TTC549 (cell line): Measurements from ENCODE around the gene MCF2L.
"Not testable (repeated sequence)": the region's sequence is repeated elsewhere in the genome, so short reads cannot be mapped to it uniquely, and the experiment has no call there.

Experiments
- FAIRE-seq: peaks from 2 replicates; lab custom pipeline; 2012; peaks lifted over from hg19 to GRCh38; lab: Jason Lieb, UNC

Gene MCF2L

GRCh38 chr13:113069861-113070805 is 101.1 kb downstream of the MCF2L start:
- no peak for FAIRE-seq

DNA sequence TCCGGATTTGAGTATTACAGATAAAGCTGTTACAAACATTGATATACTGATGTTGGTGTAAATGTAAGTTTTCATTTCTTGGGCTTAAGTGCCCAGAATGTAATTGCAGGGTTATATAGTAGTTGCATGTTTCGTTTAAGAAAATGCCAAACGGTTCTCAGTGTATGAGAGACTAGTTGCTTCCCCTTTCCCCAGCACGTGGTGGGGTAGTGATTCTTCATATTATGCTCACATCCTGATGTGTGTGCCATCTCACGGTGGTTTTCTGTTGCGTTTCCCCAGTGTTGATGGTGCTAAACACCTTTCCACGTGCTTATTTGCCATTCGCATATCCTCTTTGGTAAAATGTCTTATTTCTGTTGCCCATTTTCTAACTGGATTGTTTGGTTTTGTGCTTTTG is 101.8 kb downstream of the MCF2L start:
- FAIRE-seq, result no peak

GRCh38 chr13:113072376-113072775 is 103.4 kb downstream of the MCF2L start:
- no peak for FAIRE-seq

DNA sequence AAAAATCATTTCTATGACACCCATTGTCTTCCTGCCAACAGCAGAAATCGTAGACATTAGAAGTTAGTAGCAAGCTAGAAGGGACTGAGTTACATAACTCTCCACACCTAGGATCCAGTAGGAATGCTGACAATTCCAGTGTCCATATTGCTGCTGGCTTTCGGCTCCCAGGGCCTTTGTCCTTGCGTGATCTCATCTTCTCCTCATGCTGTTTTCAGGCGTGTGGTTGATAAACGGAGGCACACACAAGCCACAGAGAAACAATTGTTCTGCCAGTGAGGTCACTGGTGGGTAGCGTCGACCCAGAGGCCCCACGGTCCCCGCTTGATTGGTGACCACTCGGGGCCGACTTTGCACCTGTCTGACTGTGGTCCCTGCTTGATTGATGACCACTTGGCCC is 104.9 kb downstream of the MCF2L start:
- no peak for FAIRE-seq

- no peak for FAIRE-seq
These were observed 105.4 kb downstream of the MCF2L start for GRCh38 chr13:113074401-113074800.

- no peak for FAIRE-seq
These were observed 105.9 kb downstream of the MCF2L start for GRCh38 chr13:113074876-113075275.

- no peak for FAIRE-seq
These were observed 106.7 kb downstream of the MCF2L start for GRCh38 chr13:113075711-113076110.

GRCh38 chr13:113076681-113077401 is 107.8 kb downstream of the MCF2L start:
- no peak for FAIRE-seq

DNA sequence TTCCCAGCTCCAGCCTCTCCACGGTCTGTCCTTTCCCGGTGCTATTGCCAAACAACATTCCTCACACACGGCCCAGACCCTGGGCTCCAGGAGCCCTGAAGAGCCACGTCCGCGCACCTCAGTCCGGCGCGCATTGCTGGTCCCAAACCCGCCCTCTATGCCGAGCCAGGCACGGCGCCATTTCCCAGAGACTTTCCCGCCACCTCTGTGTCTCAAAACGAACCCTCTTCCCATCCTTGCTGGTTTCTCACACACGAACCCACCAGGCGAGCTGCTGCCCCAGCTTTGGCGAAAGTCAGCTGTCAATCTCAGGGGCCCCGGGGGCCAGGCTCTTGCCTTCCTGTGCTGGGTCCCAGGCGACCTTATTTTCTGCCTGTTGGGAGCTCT is 108.5 kb downstream of the MCF2L start:
- no peak for FAIRE-seq

DNA sequence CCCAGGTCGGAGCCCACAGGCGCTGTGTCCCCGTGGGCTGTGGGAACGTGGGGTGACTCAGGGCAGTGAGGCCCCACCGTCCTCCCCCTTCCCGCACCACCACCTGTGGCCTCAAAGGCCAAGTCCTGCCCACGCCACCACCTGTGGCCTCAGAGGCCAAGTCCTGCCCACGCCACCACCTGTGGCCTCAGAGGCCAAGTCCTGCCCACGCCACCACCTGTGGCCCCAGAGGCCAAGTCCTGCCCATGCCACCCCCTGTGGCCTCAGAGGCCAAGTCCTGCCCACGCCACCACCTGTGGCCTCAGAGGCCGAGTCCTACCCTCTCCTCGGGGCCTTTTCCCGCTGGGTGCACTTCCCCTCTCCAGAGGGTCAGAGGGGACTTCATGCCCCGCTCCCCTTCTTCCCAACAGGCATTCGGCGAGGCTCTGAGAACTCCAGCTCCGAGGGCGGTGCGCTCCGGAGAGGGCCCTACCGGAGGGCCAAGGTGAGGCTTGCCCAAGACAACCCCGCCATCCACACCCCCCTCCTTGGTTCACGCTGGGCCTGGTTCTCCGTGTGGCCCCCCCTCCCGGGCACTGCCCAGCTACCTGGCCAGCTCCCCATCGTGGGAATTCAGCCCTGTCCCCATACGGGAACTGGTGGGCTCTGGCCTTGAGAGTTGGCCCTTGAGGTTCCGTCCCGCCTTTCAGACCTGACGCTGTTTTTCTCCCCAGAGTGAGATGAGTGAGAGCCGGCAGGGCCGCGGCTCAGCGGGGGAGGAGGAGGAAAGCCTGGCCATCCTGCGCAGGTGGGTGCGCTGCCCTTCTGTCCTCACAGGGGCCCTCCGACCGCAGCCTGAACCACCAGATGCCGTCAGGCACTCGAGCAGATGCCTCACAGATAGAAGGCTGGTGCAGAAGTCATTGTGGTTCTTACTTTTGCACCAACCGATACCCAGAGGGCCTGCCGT is 109.2 kb downstream of the MCF2L start:
- no peak for FAIRE-seq

GRCh38 chr13:113078902-113079780 is 110.1 kb downstream of the MCF2L start:
- FAIRE-seq, result no peak

- FAIRE-seq, result not testable (repeated sequence)
These were observed 110.7 kb downstream of the MCF2L start for GRCh38 chr13:113079781-113080080.

GRCh38 chr13:113080361-113080831 is 111.4 kb downstream of the MCF2L start:
- FAIRE-seq, result no peak

DNA sequence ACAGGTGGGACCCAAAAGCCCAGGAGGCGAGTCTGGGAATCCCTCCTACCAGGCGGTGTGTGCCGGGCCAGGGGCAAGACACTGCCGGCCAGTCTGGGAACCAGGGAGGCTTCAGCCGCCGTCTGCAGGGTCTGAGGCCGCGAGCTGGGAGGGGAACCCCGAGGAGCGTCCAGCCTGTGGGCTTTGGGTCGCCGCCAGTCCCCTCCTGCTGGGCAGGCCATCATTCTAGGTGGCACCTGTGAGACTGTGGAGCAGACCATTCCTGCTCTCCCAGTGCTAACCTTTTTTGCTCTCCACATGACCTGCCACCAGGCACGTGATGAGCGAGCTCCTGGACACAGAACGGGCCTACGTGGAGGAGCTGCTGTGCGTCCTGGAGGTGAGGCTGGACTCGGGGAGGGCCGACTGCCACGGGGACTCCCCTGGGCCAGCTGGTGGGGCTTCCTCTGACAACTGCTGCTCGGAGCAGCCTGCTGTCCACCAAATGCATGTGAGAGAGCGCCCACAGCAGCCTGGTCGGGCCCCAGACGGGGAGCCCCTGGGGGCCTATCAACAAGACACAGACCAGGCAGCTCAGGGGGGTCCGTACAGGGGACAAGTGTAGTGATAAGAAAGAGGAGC is 112.0 kb downstream of the MCF2L start:
- FAIRE-seq, result no peak

DNA sequence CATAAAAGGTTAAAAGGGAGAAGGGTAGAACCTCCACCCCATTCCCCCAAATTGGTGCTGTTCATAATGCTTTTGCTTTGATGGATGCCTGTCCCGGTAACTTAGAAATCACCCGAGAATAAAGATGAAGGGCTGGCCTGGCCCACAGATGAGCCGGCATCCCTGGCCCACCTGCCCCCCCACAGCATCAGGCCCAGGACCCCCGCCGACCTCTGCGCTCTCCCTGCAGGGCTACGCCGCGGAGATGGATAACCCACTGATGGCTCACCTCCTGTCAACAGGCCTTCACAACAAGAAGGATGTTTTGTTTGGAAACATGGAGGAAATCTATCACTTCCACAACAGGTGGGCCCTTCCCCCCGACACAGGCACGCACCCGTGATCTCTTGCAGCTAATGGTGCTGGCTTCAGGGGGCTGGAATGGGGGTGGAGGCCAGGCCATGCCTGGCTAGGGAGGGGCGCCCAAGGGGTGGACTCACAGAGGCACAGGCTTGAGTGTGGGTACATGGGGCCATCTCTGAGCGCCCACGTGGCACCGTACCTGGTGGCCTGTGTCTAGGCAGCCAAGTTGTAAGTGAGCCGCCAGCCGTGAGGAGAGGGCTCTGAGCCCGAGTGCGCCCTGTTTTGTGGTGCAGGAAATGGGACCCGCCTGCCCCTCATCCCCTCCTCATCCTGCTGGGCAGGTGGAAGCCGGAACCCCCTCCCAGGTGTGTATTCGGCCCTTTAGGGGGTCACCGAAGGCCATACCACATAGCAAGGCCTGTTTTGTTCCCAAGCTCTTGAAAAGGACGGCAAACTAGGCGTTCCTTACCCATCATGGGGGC is 113.4 kb downstream of the MCF2L start:
- no peak for FAIRE-seq

DNA sequence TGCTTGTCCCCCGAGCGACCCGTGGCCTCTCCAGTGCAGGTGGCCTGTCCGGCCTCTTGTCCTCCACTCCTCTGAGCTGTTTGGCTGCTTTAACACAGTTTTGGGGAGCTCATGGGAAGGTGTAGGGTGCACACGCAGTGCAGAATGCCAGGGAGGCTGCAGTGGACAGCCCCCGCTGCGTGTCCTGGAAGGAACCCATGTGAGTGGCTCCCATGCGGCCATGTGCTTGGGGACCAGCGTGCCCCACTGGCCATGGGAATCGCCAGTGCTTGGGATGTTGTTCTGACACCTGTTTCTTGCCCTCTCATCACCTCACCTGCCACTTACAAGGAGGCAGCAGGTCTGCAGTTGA is 114.0 kb downstream of the MCF2L start:
- no peak for FAIRE-seq

GRCh38 chr13:113083402-113084061 is 114.5 kb downstream of the MCF2L start:
- no peak for FAIRE-seq

- no peak for FAIRE-seq
These were observed 115.3 kb downstream of the MCF2L start for GRCh38 chr13:113084094-113084942.
